GM19467 (cell line): Measurements from ENCODE around the gene ASB13.
"Not testable (repeated sequence)": the region's sequence is repeated elsewhere in the genome, so short reads cannot be mapped to it uniquely, and the experiment has no call there.

Source experiments
- ATAC-seq: cut with Tn5 transposase; IDR thresholded peaks from one replicate; pipeline ENCODE4 v1.9.1; 2021; ENCODE audit warnings: mild to moderate bottlenecking, moderate library complexity; ENCODE audit not compliant: unreplicated experiment

Gene ASB13

GRCh38 chr10:5627486-5628044 is 38.8 kb downstream of the ASB13 start:
- ATAC-seq: no peak

GRCh38 chr10:5625992-5626777 is 40.2 kb downstream of the ASB13 start:
- ATAC-seq: no peak

- ATAC-seq: no peak
These were observed 41.7 kb downstream of the ASB13 start for GRCh38 chr10:5624701-5625100.

- peak; percentile 88 for ATAC-seq
These were observed 43.2 kb downstream of the ASB13 start for GRCh38 chr10:5623081-5623748.

- no peak for ATAC-seq
These were observed 44.0 kb downstream of the ASB13 start for GRCh38 chr10:5622186-5622960.

- not testable (repeated sequence) for ATAC-seq
These were observed 45.0 kb downstream of the ASB13 start for GRCh38 chr10:5621371-5621770.

- no peak for ATAC-seq
These were observed 45.4 kb downstream of the ASB13 start for GRCh38 chr10:5620966-5621365.

GRCh38 chr10:5620223-5620721 is 46.1 kb downstream of the ASB13 start:
- ATAC-seq: no peak

- ATAC-seq: no peak
These were observed 46.8 kb downstream of the ASB13 start for GRCh38 chr10:5619362-5620211.

- ATAC-seq: no peak
These were observed 47.6 kb downstream of the ASB13 start for GRCh38 chr10:5618829-5619228.

GRCh38 chr10:5618042-5618441 is 48.4 kb downstream of the ASB13 start:
- ATAC-seq: no peak

GRCh38 chr10:5617521-5617920 is 48.9 kb downstream of the ASB13 start:
- no peak for ATAC-seq

GRCh38 chr10:5616836-5617235 is 49.6 kb downstream of the ASB13 start:
- ATAC-seq: no peak

GRCh38 chr10:5616046-5616445 is 50.3 kb downstream of the ASB13 start:
- no peak for ATAC-seq

- no peak for ATAC-seq
These were observed 51.1 kb downstream of the ASB13 start for GRCh38 chr10:5615316-5615715.

- no peak for ATAC-seq
These were observed 52.2 kb downstream of the ASB13 start for GRCh38 chr10:5614155-5614721.

- ATAC-seq: no peak
These were observed 52.8 kb downstream of the ASB13 start for GRCh38 chr10:5613481-5614154.

GRCh38 chr10:5611899-5612680 is 54.3 kb downstream of the ASB13 start:
- ATAC-seq: no peak
